Gastroesophageal sphincter (tissue), 3 donors: ENCODE measurements around the gene WASF3.

Experiments
- EP300 ChIP-seq: sonication (generic); formaldehyde crosslinking; IDR thresholded peaks from one replicate; pipeline ENCODE4 v1.6.1; 2017; ENCODE audit warnings: antibody characterized with exemption, mild to moderate bottlenecking
- POLR2A ChIP-seq, 2 donors: fragments of 450-650 bp; IDR thresholded peaks; one replicate each; pipeline ENCODE4 v1.6.1; 2017; ENCODE audit warnings: antibody characterized with exemption in 2 of 2, mild to moderate bottlenecking in 2 of 2, moderate library complexity in 1 of 2
- POLR2AphosphoS5 ChIP-seq: sonication (generic); formaldehyde crosslinking; IDR thresholded peaks from one replicate; pipeline ENCODE4 v1.6.1; 2017; ENCODE audit warnings: antibody characterized with exemption
- TF ChIP-seq, protein P1 (sequence below), 4 experiments: fragments of 200-600 bp in 2 of 4; fragments of 450-650 bp in 2 of 4; sonication (generic) in 1 of 4; IDR thresholded peaks; one replicate each; pipeline ENCODE4 v1.5.1; 2017 to 2019; ENCODE audit warnings: antibody characterized with exemption in 4 of 4, mild to moderate bottlenecking in 2 of 4, moderate library complexity in 2 of 4

DNA sequence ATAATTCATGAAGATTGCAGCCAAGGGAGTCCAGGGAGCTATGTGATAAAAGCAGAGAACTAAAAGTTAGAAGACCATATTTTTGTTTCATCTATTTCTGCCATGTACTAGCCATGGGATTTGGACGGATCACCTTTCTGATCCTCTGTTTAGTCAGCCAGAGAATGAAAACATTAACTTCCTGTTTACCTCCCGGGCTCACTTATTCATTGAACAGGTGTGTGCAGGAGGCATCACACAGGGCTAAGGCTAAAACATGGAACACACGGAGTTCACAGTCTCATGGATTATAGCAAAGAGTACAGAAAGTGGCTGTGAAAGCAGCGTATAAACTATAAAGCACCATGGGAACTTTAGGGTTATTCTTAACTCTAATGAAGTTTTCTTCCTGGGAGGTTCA, 106.3 kb downstream of the WASF3 start:
- TF ChIP-seq, protein P1, sequence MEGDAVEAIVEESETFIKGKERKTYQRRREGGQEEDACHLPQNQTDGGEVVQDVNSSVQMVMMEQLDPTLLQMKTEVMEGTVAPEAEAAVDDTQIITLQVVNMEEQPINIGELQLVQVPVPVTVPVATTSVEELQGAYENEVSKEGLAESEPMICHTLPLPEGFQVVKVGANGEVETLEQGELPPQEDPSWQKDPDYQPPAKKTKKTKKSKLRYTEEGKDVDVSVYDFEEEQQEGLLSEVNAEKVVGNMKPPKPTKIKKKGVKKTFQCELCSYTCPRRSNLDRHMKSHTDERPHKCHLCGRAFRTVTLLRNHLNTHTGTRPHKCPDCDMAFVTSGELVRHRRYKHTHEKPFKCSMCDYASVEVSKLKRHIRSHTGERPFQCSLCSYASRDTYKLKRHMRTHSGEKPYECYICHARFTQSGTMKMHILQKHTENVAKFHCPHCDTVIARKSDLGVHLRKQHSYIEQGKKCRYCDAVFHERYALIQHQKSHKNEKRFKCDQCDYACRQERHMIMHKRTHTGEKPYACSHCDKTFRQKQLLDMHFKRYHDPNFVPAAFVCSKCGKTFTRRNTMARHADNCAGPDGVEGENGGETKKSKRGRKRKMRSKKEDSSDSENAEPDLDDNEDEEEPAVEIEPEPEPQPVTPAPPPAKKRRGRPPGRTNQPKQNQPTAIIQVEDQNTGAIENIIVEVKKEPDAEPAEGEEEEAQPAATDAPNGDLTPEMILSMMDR (IDR thresholded peaks at IDR 0.05): no peak
- no peak for TF ChIP-seq POLR2A (IDR thresholded peaks at IDR 0.05)
- no peak for TF ChIP-seq EP300
- no peak for TF ChIP-seq POLR2AphosphoS5
